Smooth muscle cell (in vitro differentiated cells): ENCODE data around the gene HNF1A. TPM values are rescaled to one million over a fixed set of nuclear protein-coding genes. Genes with fewer than 3 reads are reported as not detected.

ENCODE experiments used
- DNase-seq: peaks from one replicate; lab custom pipeline; 2025; ENCODE audit not compliant: unreplicated experiment; lab: John Stamatoyannopoulos, UW
- H2AFZ ChIP-seq: fragments of 200-600 bp; sonication (generic); 2 replicates; pipeline ENCODE4 v1.6.0; 2016; ENCODE audit warnings: antibody characterized with exemption, low read depth, mild to moderate bottlenecking
- H3F3A ChIP-seq: fragments of 200-600 bp; sonication (generic); 2 replicates; pipeline ENCODE4 v1.6.0; 2017; ENCODE audit warnings: antibody characterized with exemption, low read depth
- H3K27ac ChIP-seq: fragments of 200-600 bp; sonication (generic); 2 replicates; pipeline ENCODE4 v1.5.1; 2016; ENCODE audit warnings: low read depth, mild to moderate bottlenecking
- H3K27me3 ChIP-seq: fragments of 200-600 bp; sonication (generic); 2 replicates; pipeline ENCODE4 v1.6.1; 2016; ENCODE audit warnings: low read depth, mild to moderate bottlenecking
- H3K36me3 ChIP-seq: fragments of 200-600 bp; sonication (generic); 2 replicates; pipeline ENCODE4 v1.5.1; 2016; ENCODE audit warnings: low read depth
- H3K4me1 ChIP-seq: fragments of 200-600 bp; sonication (generic); 2 replicates; pipeline ENCODE4 v1.5.1; 2016; ENCODE audit warnings: low read depth
- H3K4me2 ChIP-seq: fragments of 200-600 bp; sonication (generic); 2 replicates; pipeline ENCODE4 v1.6.0; 2016; ENCODE audit warnings: mild to moderate bottlenecking
- H3K4me3 ChIP-seq: fragments of 200-600 bp; sonication (generic); 2 replicates; pipeline ENCODE4 v1.5.1; 2016; ENCODE audit warnings: mild to moderate bottlenecking
- H3K79me2 ChIP-seq: fragments of 200-600 bp; sonication (generic); 2 replicates; pipeline ENCODE4 v1.6.0; 2016; ENCODE audit warnings: low read depth, mild to moderate bottlenecking
- H3K9ac ChIP-seq: fragments of 200-600 bp; sonication (generic); 2 replicates; pipeline ENCODE4 v1.6.0; 2016; ENCODE audit warnings: low read depth
- H3K9me3 ChIP-seq: fragments of 200-600 bp; sonication (generic); replicated peaks from 2 replicates; pipeline ENCODE4 v1.5.1; 2016; ENCODE audit warnings: low read depth
- H4K20me1 ChIP-seq: fragments of 200-600 bp; sonication (generic); 2 replicates; pipeline ENCODE4 v1.6.0; 2016; ENCODE audit warnings: low read depth
- WGBS: methylation state at CpG from one replicate; pipeline ENCODE4 v1.1.7; 2016; ENCODE audit warnings: low lambda C conversion rate; 5-methylcytosine and 5-hydroxymethylcytosine counted together
- polyA plus RNA-seq: library from polyadenylated mRNA; unstranded; fragments of >200 nt; fragmentation: Nextera tagmentation; extraction: Ambion mirVana; gene quantifications from 2 replicates; pipeline ENCODE4 v1.2.1, GENCODE V29; 2016
- total RNA-seq: library from RNA; depleted of rRNA; stranded (reverse); fragments of >200 nt; gene quantifications from 2 replicates; pipeline ENCODE4 v1.2.3, GENCODE V29; 2014
- TF ChIP-seq, protein P1 (sequence below): fragments of 200-600 bp; sonication (generic); IDR thresholded peaks from 2 replicates; pipeline ENCODE4 v1.5.1; 2017; ENCODE audit warnings: borderline replicate concordance, mild to moderate bottlenecking, antibody characterized with exemption; ENCODE audit not compliant: insufficient read depth, poor library complexity, severe bottlenecking

The HNF1A gene
- total and polyA plus RNA-seq, 2 experiments from 2014 or later, result 0.09 TPM; not detected in 1

DNA sequence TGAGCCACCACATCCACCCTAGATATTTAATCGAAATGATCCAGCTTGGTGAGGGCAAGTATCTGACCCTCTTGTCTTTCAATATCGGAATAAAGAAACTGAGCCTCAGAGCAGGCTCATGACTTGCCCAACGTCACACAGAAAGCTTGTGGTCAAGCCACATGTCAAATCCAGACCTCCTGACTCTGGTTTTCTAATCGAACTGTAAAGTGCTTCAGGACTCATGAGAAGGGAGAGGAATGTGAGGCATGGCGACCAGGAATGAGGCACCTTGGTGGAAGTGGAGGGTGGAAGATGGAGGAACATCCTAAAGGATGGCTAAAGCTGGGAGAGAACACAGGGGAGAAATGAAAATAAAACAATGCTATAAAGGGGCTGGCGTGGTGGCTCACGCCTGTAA is 46.3 kb upstream of the HNF1A start:
- WGBS, result 88% methylated on average over 7 of the region's 7 CpGs
- no peak for DNase-seq
- Histone ChIP-seq H3K9ac (no peak overlapping the region), H3K4me2 (no peak overlapping the region), H3F3A (no peaks in the 10 kb centered on the region), H3K9me3 (no peaks in the 10 kb centered on the region), H3K4me1 (no peaks in the 10 kb centered on the region), H3K4me3 (no peak overlapping the region), H3K36me3 (no peaks in the 10 kb centered on the region), H4K20me1 (no peaks in the 10 kb centered on the region), H3K27me3 (no peaks in the 10 kb centered on the region), H3K79me2 (no peaks in the 10 kb centered on the region), H3K27ac (no peak overlapping the region), H2AFZ (no peak overlapping the region)
- TF ChIP-seq, protein P1, sequence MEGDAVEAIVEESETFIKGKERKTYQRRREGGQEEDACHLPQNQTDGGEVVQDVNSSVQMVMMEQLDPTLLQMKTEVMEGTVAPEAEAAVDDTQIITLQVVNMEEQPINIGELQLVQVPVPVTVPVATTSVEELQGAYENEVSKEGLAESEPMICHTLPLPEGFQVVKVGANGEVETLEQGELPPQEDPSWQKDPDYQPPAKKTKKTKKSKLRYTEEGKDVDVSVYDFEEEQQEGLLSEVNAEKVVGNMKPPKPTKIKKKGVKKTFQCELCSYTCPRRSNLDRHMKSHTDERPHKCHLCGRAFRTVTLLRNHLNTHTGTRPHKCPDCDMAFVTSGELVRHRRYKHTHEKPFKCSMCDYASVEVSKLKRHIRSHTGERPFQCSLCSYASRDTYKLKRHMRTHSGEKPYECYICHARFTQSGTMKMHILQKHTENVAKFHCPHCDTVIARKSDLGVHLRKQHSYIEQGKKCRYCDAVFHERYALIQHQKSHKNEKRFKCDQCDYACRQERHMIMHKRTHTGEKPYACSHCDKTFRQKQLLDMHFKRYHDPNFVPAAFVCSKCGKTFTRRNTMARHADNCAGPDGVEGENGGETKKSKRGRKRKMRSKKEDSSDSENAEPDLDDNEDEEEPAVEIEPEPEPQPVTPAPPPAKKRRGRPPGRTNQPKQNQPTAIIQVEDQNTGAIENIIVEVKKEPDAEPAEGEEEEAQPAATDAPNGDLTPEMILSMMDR, result no peak

DNA sequence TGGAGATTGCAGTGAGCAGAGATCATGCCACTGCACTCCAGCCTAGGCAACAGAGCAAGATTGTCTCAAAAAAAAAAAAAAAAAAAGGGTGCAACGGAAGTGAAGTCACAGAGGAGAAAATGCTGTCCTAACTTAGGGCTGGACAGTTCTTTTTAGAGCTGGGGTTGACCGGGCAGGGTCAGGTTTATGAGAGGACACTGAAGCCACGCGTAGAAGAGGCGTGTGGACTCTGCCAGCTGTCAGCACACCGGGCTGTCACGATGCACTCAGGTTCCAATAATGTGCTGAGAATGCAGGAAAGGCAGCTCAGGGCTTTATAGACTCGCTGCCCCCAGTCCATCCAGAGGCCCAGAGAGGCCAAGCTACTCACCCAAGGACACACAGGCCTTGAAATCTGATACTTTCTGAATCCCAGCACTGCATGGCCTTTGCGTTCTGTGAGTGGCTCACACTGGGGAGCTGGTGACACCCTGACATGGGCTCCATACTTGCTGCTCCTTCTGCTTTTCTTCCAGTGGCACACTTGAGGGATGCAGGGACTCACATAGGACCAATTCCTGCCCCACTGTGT is 45.3 kb upstream of the HNF1A start:
- Histone ChIP-seq H3K36me3 (no peaks in the 10 kb centered on the region), H3K79me2 (no peaks in the 10 kb centered on the region), H3K9ac (no peak overlapping the region), H3K4me3 (no peak overlapping the region), H3K4me2 (no peak overlapping the region), H4K20me1 (no peaks in the 10 kb centered on the region), H3K4me1 (no peaks in the 10 kb centered on the region), H2AFZ (no peak overlapping the region), H3K27ac (no peak overlapping the region), H3K9me3 (no peaks in the 10 kb centered on the region), H3F3A (no peaks in the 10 kb centered on the region), H3K27me3 (no peaks in the 10 kb centered on the region)
- 91% methylated on average over 9 of the region's 9 CpGs for WGBS
- TF ChIP-seq, protein P1, result no peak
- no peak for DNase-seq

DNA sequence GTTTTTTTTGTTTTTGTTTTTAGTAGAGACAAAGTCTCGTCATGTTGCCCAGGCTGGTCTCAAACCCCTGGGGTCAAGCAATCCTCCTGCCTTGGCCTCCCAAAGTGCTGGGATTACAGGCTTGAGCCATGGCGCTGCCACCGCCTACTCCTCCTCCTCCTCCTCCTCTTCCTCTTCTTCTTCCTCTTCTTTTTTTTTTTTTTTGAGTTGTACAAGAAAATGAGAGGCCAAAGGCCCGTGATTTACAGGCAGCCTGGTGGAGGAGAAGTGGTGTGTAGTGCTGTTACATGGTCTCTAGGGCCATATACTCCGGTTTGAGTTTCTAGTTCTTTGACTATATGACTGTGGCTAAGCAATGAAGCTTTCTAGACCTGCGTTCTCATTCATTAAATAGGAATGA is 44.6 kb upstream of the HNF1A start:
- Histone ChIP-seq H3F3A (no peaks in the 10 kb centered on the region), H4K20me1 (no peaks in the 10 kb centered on the region), H3K27me3 (no peaks in the 10 kb centered on the region), H2AFZ (no peak overlapping the region), H3K4me3 (no peak overlapping the region), H3K27ac (no peak overlapping the region), H3K36me3 (no peaks in the 10 kb centered on the region), H3K9ac (no peak overlapping the region), H3K79me2 (no peaks in the 10 kb centered on the region), H3K9me3 (no peaks in the 10 kb centered on the region), H3K4me2 (no peak overlapping the region), H3K4me1 (no peaks in the 10 kb centered on the region)
- 91% methylated on average over 6 of the region's 6 CpGs for WGBS
- DNase-seq, result no peak
- TF ChIP-seq, protein P1, result no peak

DNA sequence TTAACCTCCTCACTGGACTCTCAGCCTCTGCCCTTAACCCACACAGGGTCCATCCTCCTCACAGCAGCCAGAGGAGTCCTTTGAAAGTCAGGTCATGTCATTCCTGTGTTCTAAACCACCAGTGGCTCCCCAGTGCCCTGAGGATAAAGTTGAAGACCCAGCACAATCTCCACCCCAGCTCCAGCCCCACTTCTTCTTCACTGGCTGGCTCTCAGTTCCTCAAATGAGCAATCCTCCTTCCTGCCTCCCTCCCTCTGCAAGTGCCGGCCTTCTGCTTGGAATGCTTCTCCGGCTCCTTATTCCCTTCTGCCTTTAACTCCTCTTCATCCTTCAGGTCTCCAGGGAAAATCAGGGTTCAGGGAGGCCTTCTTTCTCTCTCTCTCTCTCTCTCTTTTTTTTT is 42.1 kb upstream of the HNF1A start:
- no peaks in the 10 kb centered on the region for H3K36me3 ChIP-seq
- no peak overlapping the region for H3K27ac ChIP-seq
- no peaks in the 10 kb centered on the region for H4K20me1 ChIP-seq
- TF ChIP-seq, protein P1, result no peak
- no peaks in the 10 kb centered on the region for H3K27me3 ChIP-seq
- H3K79me2 ChIP-seq, result no peaks in the 10 kb centered on the region
- WGBS, result 50% methylated on average over 2 of the region's 2 CpGs
- no peak overlapping the region for H2AFZ ChIP-seq
- no peak overlapping the region for H3K4me2 ChIP-seq
- DNase-seq, result no peak
- H3F3A ChIP-seq, result no peaks in the 10 kb centered on the region
- H3K4me1 ChIP-seq, result no peaks in the 10 kb centered on the region
- no peak overlapping the region for H3K9ac ChIP-seq
- H3K9me3 ChIP-seq, result no peaks in the 10 kb centered on the region
- H3K4me3 ChIP-seq, result no peak overlapping the region
